H1 (cell line): ENCODE data around the gene CILP. TPM values are rescaled to one million over a fixed set of nuclear protein-coding genes. Genes with fewer than 3 reads are reported as not detected.

Experiments used
- CTCF ChIA-PET: fragments of 300-600 bp; sonication (Branson Sonifier 250); formaldehyde crosslinking; loops from one replicate; lab custom pipeline; 2021; ENCODE audit not compliant: partially characterized antibody; lab: Charles Lee
- POLR2A ChIA-PET: fragments of 300-600 bp; sonication (Branson Sonifier 250); formaldehyde crosslinking; loops from one replicate; lab custom pipeline; 2021; ENCODE audit warnings: inconsistent platforms; ENCODE audit not compliant: partially characterized antibody; lab: Charles Lee
- DNase-seq, 2 experiments: peaks; one replicate each; pipeline versions ENCODE4 v3.0.0 to v3.0.0-alpha.2; 2010 to 2022; ENCODE audit warnings: low spot score in 2 of 2, low read depth in 1 of 2, mixed read lengths in 1 of 2
- FAIRE-seq: peaks from 2 replicates; lab custom pipeline; 2011; peaks lifted over from hg19 to GRCh38; lab: Jason Lieb, UNC
- H2AFZ ChIP-seq: 2 replicates; pipeline ENCODE4 v1.8.1; 2012; ENCODE audit warnings: low read length, inconsistent platforms
- H2AK5ac ChIP-seq: 2 replicates; pipeline ENCODE4 v1.6.1; 2013; ENCODE audit warnings: low read depth, low read length
- H2BK120ac ChIP-seq: replicated peaks from 2 replicates; pipeline ENCODE3; 2013; ENCODE audit warnings: low read depth, low read length, inconsistent platforms
- H2BK12ac ChIP-seq: 2 replicates; pipeline ENCODE4 v1.6.1; 2013; ENCODE audit warnings: low read depth, low read length
- H2BK15ac ChIP-seq: 2 replicates; pipeline ENCODE4 v1.6.1; 2013; ENCODE audit warnings: low read length
- H2BK20ac ChIP-seq: 2 replicates; pipeline ENCODE4 v1.6.1; 2013; ENCODE audit warnings: low read length
- H2BK5ac ChIP-seq: 2 replicates; pipeline ENCODE4 v1.6.1; 2013; ENCODE audit warnings: low read depth, low read length
- H3K14ac ChIP-seq: 2 replicates; pipeline ENCODE4 v1.6.1; 2013; ENCODE audit warnings: inconsistent platforms; ENCODE audit not compliant: insufficient read length
- H3K18ac ChIP-seq: 2 replicates; pipeline ENCODE4 v1.6.1; 2013; ENCODE audit warnings: low read length; ENCODE audit errors: extremely low read depth
- H3K23ac ChIP-seq: 2 replicates; pipeline ENCODE4 v1.6.1; 2013; ENCODE audit warnings: inconsistent platforms; ENCODE audit not compliant: insufficient read length
- H3K23me2 ChIP-seq: 2 replicates; pipeline ENCODE4 v1.6.1; 2013; ENCODE audit warnings: low read depth, low read length
- H3K27ac ChIP-seq: 2 replicates; pipeline ENCODE4 v1.6.1; 2011; ENCODE audit warnings: low read depth, low read length, inconsistent platforms
- H3K27me3 ChIP-seq, 4 experiments: replicated peaks in 1 of 4; 1 replicate in 1 of 4; 2 replicates in 3 of 4; pipeline versions ENCODE4 v1.6.1 to v1.8.1; 2011 to 2013; ENCODE audit warnings: low read length in 3 of 4, mild to moderate bottlenecking in 3 of 4, inconsistent platforms in 2 of 4, mixed read lengths in 2 of 4, moderate library complexity in 1 of 4; ENCODE audit not compliant: control insufficient read depth in 3 of 4, insufficient read depth in 3 of 4; ENCODE audit errors: extremely low read depth in 1 of 4
- H3K36me3 ChIP-seq, 4 experiments: 2 replicates each; pipeline versions ENCODE4 v1.6.1 to v1.8.1; 2011 to 2013; ENCODE audit warnings: mild to moderate bottlenecking in 4 of 4, low read length in 3 of 4, moderate library complexity in 2 of 4, control low read depth in 1 of 4, inconsistent platforms in 1 of 4; ENCODE audit not compliant: insufficient read depth in 4 of 4, control insufficient read depth in 2 of 4
- H3K4ac ChIP-seq: replicated peaks from 2 replicates; pipeline ENCODE3; 2013; ENCODE audit warnings: low read length, low read depth, mixed read lengths, inconsistent platforms; ENCODE audit not compliant: insufficient read length
- H3K4me1 ChIP-seq, 4 experiments: replicated peaks in 1 of 4; 1 replicate in 1 of 4; 2 replicates in 3 of 4; pipeline versions ENCODE4 v1.6.1 to v1.8.1; 2011 to 2013; ENCODE audit warnings: low read length in 3 of 4, inconsistent platforms in 2 of 4, mixed read lengths in 1 of 4; ENCODE audit not compliant: insufficient read depth in 4 of 4, control insufficient read depth in 3 of 4
- H3K4me2 ChIP-seq, 2 experiments: 2 replicates each; pipeline versions ENCODE4 v1.6.1 to v1.8.1; 2011 to 2013; ENCODE audit warnings: low read depth in 2 of 2, low read length in 2 of 2, control low read depth in 1 of 2, inconsistent platforms in 1 of 2, mild to moderate bottlenecking in 1 of 2; ENCODE audit not compliant: insufficient read depth in 1 of 2
- H3K4me3 ChIP-seq, 4 experiments: fragments of 200-600, 300-600 bp in 1 of 4; sonication (generic), shearing (Covaris generic), sonication (Bioruptor Twin) in 1 of 4; 2 replicates each; pipeline versions ENCODE4 v1.5.1 to v1.8.1; 2011 to 2016; ENCODE audit warnings: low read length in 4 of 4, low read depth in 3 of 4, control low read depth in 2 of 4, inconsistent platforms in 2 of 4, mild to moderate bottlenecking in 2 of 4, mixed read lengths in 1 of 4, moderate library complexity in 1 of 4; ENCODE audit not compliant: insufficient read depth in 2 of 4; ENCODE audit errors: extremely low read depth in 1 of 4
- H3K56ac ChIP-seq: replicated peaks from 2 replicates; pipeline ENCODE3; 2013; ENCODE audit warnings: low read depth, mild to moderate bottlenecking, mixed read lengths, low read length, inconsistent platforms; ENCODE audit not compliant: insufficient read length
- H3K79me1 ChIP-seq: 2 replicates; pipeline ENCODE4 v1.6.1; 2013; ENCODE audit warnings: low read depth, low read length, control low read depth
- H3K79me2 ChIP-seq, 2 experiments: 2 replicates each; pipeline versions ENCODE4 v1.6.1 to v1.8.1; 2012 to 2013; ENCODE audit warnings: low read length in 2 of 2, mild to moderate bottlenecking in 2 of 2, inconsistent platforms in 1 of 2; ENCODE audit not compliant: insufficient read depth in 2 of 2, control insufficient read depth in 1 of 2
- H3K9ac ChIP-seq, 4 experiments: replicated peaks in 1 of 4; 1 replicate in 1 of 4; 2 replicates in 3 of 4; pipeline versions ENCODE4 v1.6.1 to v1.8.1; 2011 to 2013; ENCODE audit warnings: low read depth in 3 of 4, low read length in 3 of 4, control low read depth in 2 of 4, mild to moderate bottlenecking in 2 of 4, moderate library complexity in 2 of 4, inconsistent platforms in 1 of 4; ENCODE audit errors: extremely low read depth in 1 of 4
- H3K9me3 ChIP-seq, 2 experiments: 2 replicates each; pipeline versions ENCODE4 v1.6.1 to v1.8.1; 2012 to 2013; ENCODE audit warnings: mild to moderate bottlenecking in 2 of 2, moderate library complexity in 2 of 2, control low read depth in 1 of 2, inconsistent platforms in 1 of 2, low read depth in 1 of 2, low read length in 1 of 2, mixed read lengths in 1 of 2; ENCODE audit not compliant: insufficient read depth in 2 of 2
- H4K20me1 ChIP-seq, 2 experiments: replicated peaks in 1 of 2; 2 replicates each; pipeline versions ENCODE3 to v1.8.1; 2011 to 2013; ENCODE audit warnings: inconsistent platforms in 2 of 2, low read length in 2 of 2, mild to moderate bottlenecking in 1 of 2; ENCODE audit not compliant: insufficient read depth in 2 of 2, control insufficient read depth in 1 of 2
- H4K5ac ChIP-seq: 2 replicates; pipeline ENCODE4 v1.6.1; 2013; ENCODE audit warnings: low read length, low read depth, mixed read lengths, inconsistent platforms; ENCODE audit not compliant: insufficient read length
- H4K8ac ChIP-seq: 2 replicates; pipeline ENCODE4 v1.8.0; 2013; ENCODE audit warnings: mild to moderate bottlenecking, moderate library complexity, low read length, inconsistent platforms; ENCODE audit not compliant: insufficient read depth; ENCODE audit errors: extremely low read depth
- H4K91ac ChIP-seq: replicated peaks from 2 replicates; pipeline ENCODE3; 2013; ENCODE audit warnings: low read length, mixed read lengths, inconsistent platforms; ENCODE audit not compliant: insufficient read length
- ASH2L ChIP-seq: fragments of 200-600, 300-600 bp; sonication (generic); IDR thresholded peaks from one replicate; pipeline ENCODE4 v1.7.1; 2017; ENCODE audit warnings: low read length
- BRCA1 ChIP-seq: IDR thresholded peaks from 2 replicates; pipeline ENCODE4 v1.6.1; 2012; ENCODE audit warnings: low read depth, low read length, improper control_type of control experiment
- CEBPB ChIP-seq: IDR thresholded peaks from 2 replicates; pipeline ENCODE4 v1.6.1; 2012; ENCODE audit warnings: low read depth, low read length
- FOSL1 ChIP-seq: IDR thresholded peaks from 2 replicates; pipeline ENCODE4 v1.6.1; 2011; ENCODE audit warnings: mild to moderate bottlenecking, low read depth, low read length, moderate library complexity; ENCODE audit not compliant: insufficient read depth
- GABPA ChIP-seq: IDR thresholded peaks from 2 replicates; pipeline ENCODE4 v1.6.1; 2011; ENCODE audit warnings: mild to moderate bottlenecking, low read length, moderate library complexity, borderline replicate concordance; ENCODE audit not compliant: insufficient read depth
- HDAC6 ChIP-seq: IDR thresholded peaks from one replicate; pipeline ENCODE4 v1.7.1; 2012; ENCODE audit warnings: low read depth, mild to moderate bottlenecking, inconsistent platforms, low read length, moderate library complexity
- JUND ChIP-seq: IDR thresholded peaks from 2 replicates; pipeline ENCODE4 v1.6.1; 2011; ENCODE audit warnings: mild to moderate bottlenecking, improper control_type of control experiment, low read length
- KDM1A ChIP-seq: fragments of 200-600, 300-600 bp; sonication (generic); IDR thresholded peaks from 2 replicates; pipeline ENCODE4 v1.7.1; 2016; ENCODE audit warnings: mild to moderate bottlenecking, low read length, borderline replicate concordance
- PHF8 ChIP-seq: fragments of 200-600 bp; sonication (generic); conservative IDR thresholded peaks from 2 replicates; pipeline ENCODE4 v1.7.1; 2012; ENCODE audit warnings: low read depth, mild to moderate bottlenecking, inconsistent platforms, low read length, moderate library complexity
- POU5F1 ChIP-seq: IDR thresholded peaks from 2 replicates; pipeline ENCODE4 v1.6.1; 2011; ENCODE audit warnings: low read depth, mild to moderate bottlenecking, low read length, moderate library complexity
- SP2 ChIP-seq: IDR thresholded peaks from 2 replicates; pipeline ENCODE4 v1.6.1; 2012; ENCODE audit warnings: mild to moderate bottlenecking, low read length, inconsistent platforms
- TAF1 ChIP-seq: IDR thresholded peaks from 2 replicates; pipeline ENCODE4 v1.6.1; 2011; ENCODE audit warnings: mild to moderate bottlenecking, low read depth, low read length
- WGBS, 2 experiments: shearing (Covaris generic) in 1 of 2; methylation state at CpG; one replicate each; pipeline versions ENCODE4 v1.1.6 to v1.1.7; 2013 to 2015; ENCODE audit warnings: low lambda C conversion rate in 2 of 2, mixed read lengths in 2 of 2, inconsistent platforms in 1 of 2, low coverage in 1 of 2, missing lambda C conversion rate in 1 of 2; ENCODE audit not compliant: insufficient replicate concordance in 2 of 2, insufficient coverage in 1 of 2, insufficient read length in 1 of 2; ENCODE audit errors: extremely low coverage in 1 of 2, missing lambda C conversion rate in 1 of 2; 5-methylcytosine and 5-hydroxymethylcytosine counted together
- polyA plus RNA-seq, 7 experiments: library from polyadenylated mRNA; depleted of rRNA in 3 of 7; stranded (reverse) in 5 of 7; unstranded in 2 of 7; fragments of >200 nt in 5 of 7; fragments of 200-250 nt in 2 of 7; gene quantifications; 1 replicate in 5 of 7; 2 replicates in 1 of 7; 4 replicates in 1 of 7; pipeline versions ENCODE4 v1.2.1 to v1.2.3, GENCODE V29; 2011 to 2013; ENCODE audit warnings: missing spikeins in 2 of 7, mixed read lengths in 2 of 7
- total RNA-seq: library from RNA; stranded (reverse); fragmentation: NEBNext Ultra II Directional; extraction: Animal tissue kit (Norgen Biotek cat#: 25700); gene quantifications from 2 replicates; pipeline ENCODE4 v1.2.1, GENCODE V29; 2021
- TF ChIP-seq, protein P1 (sequence below): IDR thresholded peaks from 2 replicates; pipeline ENCODE4 v1.6.1; 2012; ENCODE audit warnings: inconsistent platforms
- TF ChIP-seq, protein P2 (sequence below): IDR thresholded peaks from 2 replicates; pipeline ENCODE4 v1.6.1; 2012; ENCODE audit warnings: inconsistent platforms

Gene CILP
- total and polyA plus RNA-seq, 2 of the 8 experiments (the other 6 are each of a cell fraction or from before 2014, with no cell fraction given) = 0.02 TPM; not detected in 1

GRCh38 chr15:65254356-65254755 lies 43.1 kb upstream of the CILP start:
- H3K79me2 ChIP-seq = no peaks in the 10 kb centered on the region
- peak overlapping the region; percentile 54; the same call in 1 of the 2 replicates for H3K27ac ChIP-seq
- H3K23me2 ChIP-seq = no peaks in the 10 kb centered on the region
- no peak overlapping the region for H3K14ac ChIP-seq
- no peak overlapping the region for H4K91ac ChIP-seq
- no peak overlapping the region for H3K9ac ChIP-seq
- no peak overlapping the region for H2AFZ ChIP-seq
- no peaks in the 10 kb centered on the region for H3K36me3 ChIP-seq
- FAIRE-seq (no peak), DNase-seq (no peak)
- H4K8ac ChIP-seq = no peak overlapping the region
- no peak overlapping the region for H2BK20ac ChIP-seq
- H3K56ac ChIP-seq = no peak overlapping the region
- no peak overlapping the region for H2AK5ac ChIP-seq
- no peak overlapping the region for H2BK5ac ChIP-seq
- ChIA-PET POLR2A (no interaction called here), CTCF (interaction anchor here (0.6 to 3.4 kb wide), 4 partner anchors 18 to 1366 kb away, joined by 3 to 16 read pairs (median 5); no protein-coding TSS in a partner anchor)
- no peak overlapping the region for H3K4me2 ChIP-seq
- WGBS, 2 experiments = 61% methylated on average over 4 of the region's 4 CpGs; no CpG with 5 or more reads in 1 of the 2 experiments
- no peaks in the 10 kb centered on the region for H3K27me3 ChIP-seq
- no peak overlapping the region for H2BK12ac ChIP-seq
- H3K9me3 ChIP-seq = no peaks in the 10 kb centered on the region
- H3K23ac ChIP-seq = no peak overlapping the region
- H4K5ac ChIP-seq = no peak overlapping the region
- no peaks in the 10 kb centered on the region for H3K4me1 ChIP-seq
- no peaks in the 10 kb centered on the region for H4K20me1 ChIP-seq
- H3K4me3 ChIP-seq = no peak overlapping the region
- H2BK15ac ChIP-seq = no peak overlapping the region
- no peak overlapping the region for H3K4ac ChIP-seq
- H3K79me1 ChIP-seq = no peaks in the 10 kb centered on the region
- H3K18ac ChIP-seq = no peak overlapping the region; the same call in 1 of the 2 replicates
- H2BK120ac ChIP-seq = no peak overlapping the region
- TF ChIP-seq GABPA (no peak), TAF1 (no peak), CEBPB (no peak), KDM1A (no peak), FOSL1 (no peak), POU5F1 (no peak), JUND (no peak), SP2 (no peak), HDAC6 (no peak), ASH2L (no peak), BRCA1 (no peak), PHF8 (no peak)
- TF ChIP-seq, protein P1, sequence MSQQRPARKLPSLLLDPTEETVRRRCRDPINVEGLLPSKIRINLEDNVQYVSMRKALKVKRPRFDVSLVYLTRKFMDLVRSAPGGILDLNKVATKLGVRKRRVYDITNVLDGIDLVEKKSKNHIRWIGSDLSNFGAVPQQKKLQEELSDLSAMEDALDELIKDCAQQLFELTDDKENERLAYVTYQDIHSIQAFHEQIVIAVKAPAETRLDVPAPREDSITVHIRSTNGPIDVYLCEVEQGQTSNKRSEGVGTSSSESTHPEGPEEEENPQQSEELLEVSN = no peak
- TF ChIP-seq, protein P2, sequence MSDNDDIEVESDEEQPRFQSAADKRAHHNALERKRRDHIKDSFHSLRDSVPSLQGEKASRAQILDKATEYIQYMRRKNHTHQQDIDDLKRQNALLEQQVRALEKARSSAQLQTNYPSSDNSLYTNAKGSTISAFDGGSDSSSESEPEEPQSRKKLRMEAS = no peak
